AG08396 (cell line): ENCODE measurements around the gene CALD1.

Experiments
- DNase-seq: peaks from one replicate; pipeline ENCODE4 v3.0.0; 2012; ENCODE audit warnings: low spot score, mixed read lengths

CALD1 gene

GRCh38 chr7:134827436-134827835 lies 48.0 kb downstream of the CALD1 start:
- no peak for DNase-seq

GRCh38 chr7:134827889-134828288 lies 48.5 kb downstream of the CALD1 start:
- peak; percentile 29 for DNase-seq

- DNase-seq = no peak
Observed at GRCh38 chr7:134828361-134828760, 48.9 kb downstream of the CALD1 start.

GRCh38 chr7:134829380-134829986 lies 50.0 kb downstream of the CALD1 start:
- no peak for DNase-seq

- no peak for DNase-seq
Observed at GRCh38 chr7:134831862-134832261, 52.4 kb downstream of the CALD1 start.

- DNase-seq = no peak
Observed at GRCh38 chr7:134832367-134832766, 52.9 kb downstream of the CALD1 start.

- DNase-seq = no peak
Observed at GRCh38 chr7:134834689-134835462, 55.4 kb downstream of the CALD1 start.

GRCh38 chr7:134835463-134835823 lies 56.0 kb downstream of the CALD1 start:
- no peak for DNase-seq

- DNase-seq = no peak
Observed at GRCh38 chr7:134836447-134836846, 57.0 kb downstream of the CALD1 start.

- DNase-seq = no peak
Observed at GRCh38 chr7:134839298-134839697, 59.9 kb downstream of the CALD1 start.

GRCh38 chr7:134842062-134842461 lies 62.6 kb downstream of the CALD1 start:
- DNase-seq = no peak

- no peak for DNase-seq
Observed at GRCh38 chr7:134842886-134843430, 63.5 kb downstream of the CALD1 start.

- no peak for DNase-seq
Observed at GRCh38 chr7:134844200-134844599, 64.8 kb downstream of the CALD1 start.

- no peak for DNase-seq
Observed at GRCh38 chr7:134845461-134845860, 66.0 kb downstream of the CALD1 start.

- no peak for DNase-seq
Observed at GRCh38 chr7:134847851-134848588, 68.6 kb downstream of the CALD1 start.

- DNase-seq = no peak
Observed at GRCh38 chr7:134850066-134850465, 70.6 kb downstream of the CALD1 start.

GRCh38 chr7:134851141-134851540 lies 71.7 kb downstream of the CALD1 start:
- DNase-seq = no peak

GRCh38 chr7:134852625-134853024 lies 73.2 kb downstream of the CALD1 start:
- DNase-seq = no peak

- no peak for DNase-seq
Observed at GRCh38 chr7:134854816-134855215, 75.4 kb downstream of the CALD1 start.

- DNase-seq = no peak
Observed at GRCh38 chr7:134855442-134855841, 76.0 kb downstream of the CALD1 start.

- DNase-seq = no peak
Observed at GRCh38 chr7:134856091-134856490, 76.7 kb downstream of the CALD1 start.

- no peak for DNase-seq
Observed at GRCh38 chr7:134856691-134857090, 77.3 kb downstream of the CALD1 start.

- no peak for DNase-seq
Observed at GRCh38 chr7:134857958-134858357, 78.5 kb downstream of the CALD1 start.
